22Rv1 (cell line): ENCODE results near the gene TNRC6B.

Experiments
- CTCF ChIP-seq: fragments of 450-650 bp; IDR thresholded peaks from 2 replicates; pipeline ENCODE4 v1.5.1; 2017; ENCODE audit warnings: mild to moderate bottlenecking
- ZFX ChIP-seq: fragments of 450-650 bp; IDR thresholded peaks from 2 replicates; pipeline ENCODE4 v1.6.1; 2017; ENCODE audit warnings: antibody characterized with exemption, borderline replicate concordance

GRCh38 chr22:40212121-40212520 lies 34.4 kb downstream of the TNRC6B start:
- TF ChIP-seq CTCF (no peak), ZFX (no peak)
